NB4 (cell line): Measurements from ENCODE around the gene U2SURP.

Experiments used
- CTCF ChIP-seq: IDR thresholded peaks from one replicate; pipeline ENCODE4 v1.5.1; 2012; ENCODE audit warnings: low read depth, low read length
- POLR2A ChIP-seq: IDR thresholded peaks from 2 replicates; pipeline ENCODE4 v1.6.1; 2011; ENCODE audit warnings: mild to moderate bottlenecking; ENCODE audit not compliant: insufficient read length; ENCODE audit errors: extremely low read depth

- TF ChIP-seq CTCF = no peak
- no peak for TF ChIP-seq POLR2A
These were observed 828 bp downstream of the U2SURP start for GRCh38 chr3:143002083-143002712.
